ENCODE measurements around the gene ZNF775.

Gene ZNF775

GRCh38 chr7:150420242-150420641 lies 41.1 kb downstream of the ZNF775 start:
- Histone ChIP-seq H2AFZ (ENCODE audit: low read depth, low read length) (peak overlapping the region; percentile 36; the same call in 1 of the 2 replicates), H3K27ac (ENCODE audit: low read length) (no peak overlapping the region), H3K79me2 (ENCODE audit: insufficient read depth, low read length) (no peaks in the 10 kb centered on the region), H3K4me3 (ENCODE audit: low read depth in 1 of 2, low read length in 2 of 2) (no peak overlapping the region), H4K20me1 (ENCODE audit: insufficient read depth, low read length) (no peaks in the 10 kb centered on the region), H3K36me3 (ENCODE audit: insufficient read depth, low read length) (no peaks in the 10 kb centered on the region), H3K4me1 (ENCODE audit: insufficient read depth, low read length) (peaks cover 9% of the 10 kb centered on the region), H3K4me2 (ENCODE audit: insufficient read depth, low read length) (no peak overlapping the region), H3K9ac (ENCODE audit: low read depth, low read length) (no peak overlapping the region), H3K9me3 (ENCODE audit: insufficient read depth, low read length, severe bottlenecking) (no peaks in the 10 kb centered on the region), H3K27me3 (ENCODE audit: insufficient read depth, low read length, poor library complexity) (no peaks in the 10 kb centered on the region)
- no peak for TF ChIP-seq CTCF (IDR thresholded peaks at IDR 0.05; ENCODE audit: borderline replicate concordance, extremely low read depth, low read length, poor library complexity, severe bottlenecking)
- TF ChIP-seq EZH2 (IDR thresholded peaks at IDR 0.05; ENCODE audit: borderline replicate concordance, low read depth, low read length, severe bottlenecking): no peak
- DNase-seq: no peak
- no peak for ATAC-seq (ENCODE audit: insufficient read depth, low read depth)

GRCh38 chr7:150420987-150421674 lies 42.0 kb downstream of the ZNF775 start:
- Histone ChIP-seq H3K27ac (ENCODE audit: low read length) (peak overlapping the region; percentile 49; the same call in 1 of the 2 replicates), H3K4me2 (ENCODE audit: insufficient read depth, low read length) (peak overlapping the region; percentile 41; the same call in 1 of the 2 replicates), H3K9ac (ENCODE audit: low read depth, low read length) (peak overlapping the region; percentile 25; the same call in 1 of the 2 replicates)

GRCh38 chr7:150421831-150422230 lies 42.7 kb downstream of the ZNF775 start:
- no peak for TF ChIP-seq EZH2 (IDR thresholded peaks at IDR 0.05; ENCODE audit: borderline replicate concordance, low read depth, low read length, severe bottlenecking)
- TF ChIP-seq CTCF (IDR thresholded peaks at IDR 0.05; ENCODE audit: borderline replicate concordance, extremely low read depth, low read length, poor library complexity, severe bottlenecking): no peak
- ATAC-seq (ENCODE audit: insufficient read depth, low read depth) (no peak), DNase-seq (no peak)
- H3K9me3 ChIP-seq (ENCODE audit: insufficient read depth, low read length, severe bottlenecking): no peaks in the 10 kb centered on the region
- no peak overlapping the region for H3K4me2 ChIP-seq (ENCODE audit: insufficient read depth, low read length)
- H4K20me1 ChIP-seq (ENCODE audit: insufficient read depth, low read length): no peaks in the 10 kb centered on the region
- no peaks in the 10 kb centered on the region for H3K79me2 ChIP-seq (ENCODE audit: insufficient read depth, low read length)
- no peak overlapping the region for H3K4me3 ChIP-seq (ENCODE audit: low read depth in 1 of 2, low read length in 2 of 2)
- H3K27me3 ChIP-seq (ENCODE audit: insufficient read depth, low read length, poor library complexity): no peaks in the 10 kb centered on the region
- no peak overlapping the region for H3K27ac ChIP-seq (ENCODE audit: low read length)
- H3K4me1 ChIP-seq (ENCODE audit: insufficient read depth, low read length): peaks cover 12% of the 10 kb centered on the region
- no peaks in the 10 kb centered on the region for H3K36me3 ChIP-seq (ENCODE audit: insufficient read depth, low read length)
- no peak overlapping the region for H2AFZ ChIP-seq (ENCODE audit: low read depth, low read length)
- no peak overlapping the region for H3K9ac ChIP-seq (ENCODE audit: low read depth, low read length)

More at GRCh38 chr7:150420987-150421674, 42.0 kb downstream of the ZNF775 start:
- Histone ChIP-seq H3K4me1 (ENCODE audit: insufficient read depth, low read length) (peaks cover 9% of the 10 kb centered on the region), H3K79me2 (ENCODE audit: insufficient read depth, low read length) (no peaks in the 10 kb centered on the region), H3K9me3 (ENCODE audit: insufficient read depth, low read length, severe bottlenecking) (no peaks in the 10 kb centered on the region), H3K36me3 (ENCODE audit: insufficient read depth, low read length) (no peaks in the 10 kb centered on the region), H3K27me3 (ENCODE audit: insufficient read depth, low read length, poor library complexity) (no peaks in the 10 kb centered on the region), H4K20me1 (ENCODE audit: insufficient read depth, low read length) (no peaks in the 10 kb centered on the region), H3K4me3 (ENCODE audit: low read depth in 1 of 2, low read length in 2 of 2) (no peak overlapping the region), H2AFZ (ENCODE audit: low read depth, low read length) (peak overlapping the region; percentile 61)
- peak; percentile 99 for ATAC-seq (ENCODE audit: insufficient read depth, low read depth)
- TF ChIP-seq CTCF (IDR thresholded peaks at IDR 0.05; ENCODE audit: borderline replicate concordance, extremely low read depth, low read length, poor library complexity, severe bottlenecking) (peak; percentile 82), EZH2 (IDR thresholded peaks at IDR 0.05; ENCODE audit: borderline replicate concordance, low read depth, low read length, severe bottlenecking) (no peak)
- DNase-seq: peak; percentile 87

All from DND-41 (cell line).